IMR-90 (cell line): ENCODE data around the gene MAT1A. TPM values are rescaled to one million over a fixed set of nuclear protein-coding genes. Genes with fewer than 3 reads are reported as not detected.

Experiments used
- ATAC-seq: fragments of 200-7000 bp; cut with Tn5 transposase; 2 replicates; pipeline ENCODE4 v1.9.1; 2020; ENCODE audit warnings: low read depth, mild to moderate bottlenecking, moderate library complexity
- BruUV-seq: library from RNA; stranded (reverse); fragments of 400-500 nt; replicated peaks from 2 replicates; lab custom pipeline; 2021; lab: Mats Ljungman, UMichigan
- CTCF ChIA-PET: fragments of 300-600 bp; formaldehyde crosslinking; extraction: SDS; loops from one replicate; lab custom pipeline; 2021; ENCODE audit warnings: antibody characterized with exemption; lab: Yijun Ruan, JAX
- POLR2A ChIA-PET: fragments of 300-600 bp; sonication (Branson Sonifier 250); formaldehyde crosslinking; loops from one replicate; lab custom pipeline; 2022; ENCODE audit warnings: antibody characterized with exemption; ENCODE audit not compliant: unreplicated experiment; lab: Charles Lee
- DNase-seq: peaks from one replicate; pipeline ENCODE4 v3.0.0; 2013
- H2AFZ ChIP-seq: replicated peaks from 2 replicates; pipeline ENCODE3; 2013; ENCODE audit warnings: low read length, mild to moderate bottlenecking; ENCODE audit not compliant: poor library complexity
- H2AK5ac ChIP-seq: 2 replicates; pipeline ENCODE4 v1.6.1; 2013; ENCODE audit warnings: low read depth, low read length, inconsistent platforms
- H2AK9ac ChIP-seq: replicated peaks from 2 replicates; pipeline ENCODE3; 2013; ENCODE audit warnings: mild to moderate bottlenecking, low read depth, low read length, moderate library complexity; ENCODE audit not compliant: poor library complexity
- H2BK120ac ChIP-seq: 2 replicates; pipeline ENCODE4 v1.6.1; 2013; ENCODE audit warnings: low read depth, low read length, inconsistent platforms
- H2BK15ac ChIP-seq: 3 replicates; pipeline ENCODE4 v1.6.1; 2013; ENCODE audit warnings: low read depth, low read length, inconsistent platforms
- H2BK20ac ChIP-seq: 2 replicates; pipeline ENCODE4 v1.6.1; 2013; ENCODE audit warnings: low read depth, mild to moderate bottlenecking, inconsistent platforms, low read length, moderate library complexity
- H2BK5ac ChIP-seq: 2 replicates; pipeline ENCODE4 v1.6.1; 2013; ENCODE audit warnings: mild to moderate bottlenecking, low read depth, low read length, inconsistent platforms; ENCODE audit not compliant: poor library complexity, severe bottlenecking
- H3K14ac ChIP-seq: replicated peaks from 2 replicates; pipeline ENCODE4 v1.6.1; 2013; ENCODE audit warnings: low read depth, low read length, inconsistent platforms
- H3K18ac ChIP-seq: 2 replicates; pipeline ENCODE4 v1.6.1; 2013; ENCODE audit warnings: low read depth, low read length, control low read depth
- H3K23ac ChIP-seq: 2 replicates; pipeline ENCODE4 v1.6.1; 2013; ENCODE audit warnings: low read depth, low read length, inconsistent platforms
- H3K27ac ChIP-seq: 2 replicates; pipeline ENCODE4 v1.5.1; 2013; ENCODE audit warnings: mild to moderate bottlenecking, control low read depth, low read length; ENCODE audit not compliant: insufficient read depth
- H3K27me3 ChIP-seq: 2 replicates; pipeline ENCODE4 v1.6.1; 2013; ENCODE audit warnings: low read length; ENCODE audit not compliant: control insufficient read depth, insufficient read depth
- H3K36me3 ChIP-seq: 2 replicates; pipeline ENCODE4 v1.6.1; 2013; ENCODE audit warnings: low read length, mixed read lengths; ENCODE audit not compliant: control insufficient read depth, insufficient read depth
- H3K4ac ChIP-seq: 2 replicates; pipeline ENCODE4 v1.6.1; 2013; ENCODE audit warnings: low read depth, low read length, inconsistent platforms
- H3K4me1 ChIP-seq: 2 replicates; pipeline ENCODE4 v1.6.1; 2013; ENCODE audit warnings: low read length, mixed read lengths; ENCODE audit not compliant: control insufficient read depth, insufficient read depth
- H3K4me2 ChIP-seq: 2 replicates; pipeline ENCODE4 v1.6.1; 2013; ENCODE audit warnings: low read depth, mild to moderate bottlenecking, control low read depth, low read length, moderate library complexity
- H3K4me3 ChIP-seq: 2 replicates; pipeline ENCODE4 v1.5.1; 2013; ENCODE audit warnings: low read depth, mild to moderate bottlenecking, control low read depth, low read length, moderate library complexity; ENCODE audit not compliant: insufficient read depth
- H3K56ac ChIP-seq: 2 replicates; pipeline ENCODE4 v1.6.1; 2013; ENCODE audit warnings: low read length, inconsistent platforms; ENCODE audit not compliant: insufficient read depth; ENCODE audit errors: extremely low read depth
- H3K79me1 ChIP-seq, 2 experiments: 2 replicates each; pipeline ENCODE4 v1.6.1; 2013; ENCODE audit warnings: low read length in 2 of 2, inconsistent platforms in 1 of 2, low read depth in 1 of 2
- H3K9ac ChIP-seq: 2 replicates; pipeline ENCODE4 v1.6.1; 2013; ENCODE audit warnings: low read depth, low read length, control low read depth
- H3K9me1 ChIP-seq: 2 replicates; pipeline ENCODE4 v1.6.1; 2013; ENCODE audit warnings: low read length, inconsistent platforms; ENCODE audit not compliant: insufficient read depth
- H3K9me3 ChIP-seq: 2 replicates; pipeline ENCODE4 v1.6.1; 2013; ENCODE audit warnings: low read length; ENCODE audit not compliant: control insufficient read depth, insufficient read depth
- H4K20me1 ChIP-seq: 2 replicates; pipeline ENCODE4 v1.6.1; 2013; ENCODE audit warnings: low read length, inconsistent platforms; ENCODE audit not compliant: insufficient read depth
- H4K5ac ChIP-seq: 2 replicates; pipeline ENCODE4 v1.6.1; 2013; ENCODE audit warnings: mild to moderate bottlenecking, low read depth, low read length, control low read depth
- H4K8ac ChIP-seq, 2 experiments: 2 replicates each; pipeline ENCODE4 v1.6.1; 2013; ENCODE audit warnings: low read depth in 2 of 2, low read length in 2 of 2, control low read depth in 1 of 2, inconsistent platforms in 1 of 2
- H4K91ac ChIP-seq: 2 replicates; pipeline ENCODE4 v1.6.1; 2013; ENCODE audit warnings: low read depth, low read length, inconsistent platforms; ENCODE audit not compliant: insufficient read depth
- BHLHE40 ChIP-seq: fragments of 150-350 bp; IDR thresholded peaks from 2 replicates; pipeline ENCODE4 v1.6.1; 2016; ENCODE audit warnings: mild to moderate bottlenecking, low read depth, low read length
- CHD1 ChIP-seq: IDR thresholded peaks from 2 replicates; pipeline ENCODE4 v1.6.1; 2012; ENCODE audit warnings: low read depth, low read length, improper control_type of control experiment
- CTCF ChIP-seq: conservative IDR thresholded peaks from 2 replicates; pipeline ENCODE4 v1.5.1; 2012; ENCODE audit warnings: mild to moderate bottlenecking, low read depth, low read length, improper control_type of control experiment
- ELK1 ChIP-seq: fragments of 150-350 bp; IDR thresholded peaks from 2 replicates; pipeline ENCODE4 v1.6.1; 2016; ENCODE audit warnings: low read depth, mild to moderate bottlenecking, low read length, moderate library complexity, borderline replicate concordance
- MXI1 ChIP-seq: IDR thresholded peaks from 2 replicates; pipeline ENCODE4 v1.6.1; 2012; ENCODE audit warnings: low read depth, mild to moderate bottlenecking, low read length, moderate library complexity, borderline replicate concordance
- NFE2L2 ChIP-seq: fragments of 150-350 bp; IDR thresholded peaks from 2 replicates; pipeline ENCODE4 v1.6.1; 2016; ENCODE audit warnings: low read depth, mild to moderate bottlenecking, low read length
- RAD21 ChIP-seq: IDR thresholded peaks from 2 replicates; pipeline ENCODE4 v1.6.1; 2012; ENCODE audit warnings: low read length, improper control_type of control experiment
- RCOR1 ChIP-seq: IDR thresholded peaks from 2 replicates; pipeline ENCODE4 v1.6.1; 2012; ENCODE audit warnings: mild to moderate bottlenecking, low read length, improper control_type of control experiment; ENCODE audit not compliant: insufficient replicate concordance
- RFX5 ChIP-seq: IDR thresholded peaks from 2 replicates; pipeline ENCODE4 v1.8.0; 2012; ENCODE audit warnings: low read depth, mild to moderate bottlenecking, low read length, moderate library complexity
- USF2 ChIP-seq: fragments of 150-350 bp; IDR thresholded peaks from 2 replicates; pipeline ENCODE4 v1.6.1; 2017; ENCODE audit warnings: mild to moderate bottlenecking, antibody characterized with exemption, low read length, low read depth
- WGBS, 2 experiments: methylation state at CpG; one replicate each; pipeline versions ENCODE4 v1.1.5 to v1.1.7; 2013; ENCODE audit warnings: missing lambda C conversion rate in 2 of 2; ENCODE audit not compliant: insufficient read length in 1 of 2; ENCODE audit errors: extremely low coverage in 2 of 2; 5-methylcytosine and 5-hydroxymethylcytosine counted together
- dilution Hi-C: fragments of 300-500 bp; cut with HindIII; formaldehyde crosslinking; loops from one replicate; pipeline ENCODE4 v1.14.3; 2018; ENCODE audit warnings: low sequenced_read_pairs; ENCODE audit not compliant: unreplicated experiment
- in situ Hi-C: fragments of 300-500 bp; cut with MboI; formaldehyde crosslinking; loops from 3 replicates; pipeline ENCODE4 v1.14.3; 2019; ENCODE audit warnings: low sequenced_read_pairs, inconsistent platforms, mixed read lengths
- intact Hi-C: fragments of 100-400 bp; cut with micrococcal nuclease; formaldehyde crosslinking; loops from 2 replicates; pipeline ENCODE4 v1.10.0; 2022
- polyA plus RNA-seq, 3 experiments: library from polyadenylated mRNA; depleted of rRNA; stranded (reverse); fragments of >200 nt; gene quantifications; 2 replicates each; pipeline ENCODE4 v1.2.3, GENCODE V29; 2012; ENCODE audit warnings: low replicate concordance in 1 of 3
- total RNA-seq: library from RNA; depleted of rRNA; stranded (reverse); fragments of >200 nt; gene quantifications from 2 replicates; pipeline ENCODE4 v1.2.3, GENCODE V29; 2012

The MAT1A gene
- total and polyA plus RNA-seq, 2 of the 4 experiments (the other 2 are of a cell fraction) = not detected

- Histone ChIP-seq H4K20me1 (no peaks in the 10 kb centered on the region), H3K36me3 (no peaks in the 10 kb centered on the region), H2AFZ (no peak overlapping the region), H3K4me2 (no peak overlapping the region), H3K9ac (no peak overlapping the region), H2BK120ac (no peak overlapping the region), H3K4me3 (no peak overlapping the region), H3K9me1 (no peaks in the 10 kb centered on the region; the same call in 1 of the 2 replicates), H3K27ac (no peak overlapping the region), H2AK5ac (no peak overlapping the region), H3K4me1 (no peaks in the 10 kb centered on the region; the same call in 1 of the 2 replicates), H3K79me1 (no peaks in the 10 kb centered on the region), H4K91ac (no peak overlapping the region), H2BK15ac (no peak overlapping the region), H4K5ac (no peak overlapping the region), H3K23ac (no peak overlapping the region), H2BK5ac (no peak overlapping the region), H4K8ac (no peak overlapping the region), H3K14ac (no peak overlapping the region), H2AK9ac (no peak overlapping the region), H3K4ac (no peak overlapping the region), H3K9me3 (no peaks in the 10 kb centered on the region), H3K18ac (no peak overlapping the region), H2BK20ac (no peak overlapping the region), H3K27me3 (peaks cover 26% of the 10 kb centered on the region), H3K56ac (no peak overlapping the region)
- ChIA-PET POLR2A (no interaction called here), CTCF (no interaction called here)
- TF ChIP-seq ELK1 (no peak), BHLHE40 (no peak), RCOR1 (no peak), CHD1 (no peak), RAD21 (no peak), CTCF (no peak), USF2 (no peak), MXI1 (no peak), NFE2L2 (no peak), RFX5 (no peak)
- ATAC-seq (no peak), DNase-seq (no peak)
- dilution Hi-C loops = no loop called here
- in situ Hi-C loops = no loop called here
- intact Hi-C loops = no loop called here
- no TSS peak for BruUV-seq
- WGBS, 2 experiments = no CpG with 5 or more reads among the region's 3 CpGs
These were observed 14.3 kb downstream of the MAT1A start for GRCh38 chr10:80275135-80275498.
